Measurements from ENCODE around the gene PPFIA1.
"Not testable (repeated sequence)": the region's sequence is repeated elsewhere in the genome, so short reads cannot be mapped to it uniquely, and the experiment has no call there.

PPFIA1 gene

GRCh38 chr11:70325824-70326223 lies 55.3 kb downstream of the PPFIA1 start:
- no peak for DNase-seq (ENCODE audit: low read depth)

DNA sequence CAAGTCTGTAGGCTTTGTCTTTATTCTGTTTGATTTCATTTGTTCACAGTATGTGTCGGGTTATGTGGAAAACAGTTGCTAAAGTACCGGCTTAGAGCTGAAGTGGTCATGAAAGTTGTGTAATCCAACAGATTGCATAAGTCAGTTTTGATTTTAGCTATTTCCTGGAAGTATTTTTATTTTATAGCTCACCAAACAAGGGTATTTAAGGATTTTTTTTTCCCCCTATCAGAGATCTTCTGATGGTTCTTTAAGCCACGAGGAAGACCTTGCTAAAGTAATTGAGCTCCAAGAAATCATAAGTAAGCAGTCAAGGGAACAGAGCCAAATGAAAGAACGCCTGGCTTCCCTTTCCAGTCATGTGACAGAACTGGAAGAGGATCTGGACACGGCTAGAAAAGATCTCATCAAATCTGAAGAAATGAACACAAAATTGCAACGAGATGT lies 55.9 kb downstream of the PPFIA1 start:
- DNase-seq (ENCODE audit: low read depth): no peak

GRCh38 chr11:70326833-70327232 lies 56.3 kb downstream of the PPFIA1 start:
- DNase-seq (ENCODE audit: low read depth): no peak

DNA sequence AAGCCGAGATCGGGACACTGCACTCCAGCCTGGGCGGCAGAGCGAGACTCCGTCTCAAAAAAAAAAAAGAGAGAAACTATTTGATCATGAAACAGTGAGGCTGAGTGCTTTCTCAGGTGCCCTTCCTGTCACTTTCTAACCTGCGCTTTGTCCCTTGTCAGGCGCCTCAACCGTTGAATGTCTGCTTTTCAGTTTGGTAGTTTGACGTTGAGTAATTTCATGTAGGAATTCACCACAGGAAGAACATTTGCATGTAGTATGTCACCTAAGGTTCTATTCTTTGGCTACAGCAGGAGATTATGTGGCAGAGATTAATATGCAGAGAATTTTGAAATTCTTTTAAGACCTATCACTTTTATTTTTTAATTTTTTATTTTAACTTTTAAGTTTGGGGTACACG lies 57.2 kb downstream of the PPFIA1 start:
- DNase-seq (ENCODE audit: low read depth): no peak

DNA sequence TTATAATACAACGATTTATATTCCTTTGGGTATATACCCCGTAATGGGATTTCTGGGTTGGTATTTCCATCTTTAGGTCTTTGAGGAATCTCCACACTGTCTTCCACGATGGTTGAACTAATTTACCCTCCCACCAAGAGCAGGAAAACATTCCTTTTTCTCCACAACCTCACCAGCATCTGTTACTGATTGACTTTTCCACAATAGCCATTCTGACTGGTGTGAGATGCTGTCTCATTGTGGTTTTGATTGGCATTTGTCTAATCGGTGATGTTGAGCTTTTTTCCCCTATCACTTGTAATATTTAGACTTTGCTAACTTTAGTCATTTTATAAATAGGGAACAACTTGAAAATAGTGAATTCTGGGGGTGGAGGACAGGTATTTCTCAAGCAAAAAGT lies 58.1 kb downstream of the PPFIA1 start:
- no peak for DNase-seq (ENCODE audit: low read depth)

GRCh38 chr11:70331320-70331843 lies 60.9 kb downstream of the PPFIA1 start:
- DNase-seq (ENCODE audit: low read depth): not testable (repeated sequence)

DNA sequence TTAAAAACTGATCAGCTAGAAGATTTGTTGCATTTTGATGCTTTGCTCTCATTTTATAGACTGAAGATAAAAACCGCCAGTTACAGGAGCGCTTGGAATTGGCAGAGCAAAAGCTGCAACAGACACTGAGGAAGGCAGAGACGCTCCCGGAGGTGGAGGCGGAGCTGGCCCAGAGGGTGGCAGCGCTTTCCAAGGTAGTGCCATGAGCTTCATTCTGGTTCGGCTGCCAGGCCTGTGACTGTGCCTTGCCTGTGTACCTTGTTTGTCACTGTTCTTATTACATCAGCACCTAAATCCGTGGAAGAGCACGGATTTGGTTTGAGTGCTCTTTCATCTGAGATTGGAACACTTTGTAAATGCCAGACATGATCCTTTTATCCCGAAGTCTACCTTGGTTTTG lies 61.4 kb downstream of the PPFIA1 start:
- no peak for DNase-seq (ENCODE audit: low read depth)

- no peak for DNase-seq (ENCODE audit: low read depth)
These were observed 62.1 kb downstream of the PPFIA1 start for GRCh38 chr11:70332567-70332966.

- no peak for DNase-seq (ENCODE audit: low read depth)
These were observed 62.8 kb downstream of the PPFIA1 start for GRCh38 chr11:70333261-70333660.

DNA sequence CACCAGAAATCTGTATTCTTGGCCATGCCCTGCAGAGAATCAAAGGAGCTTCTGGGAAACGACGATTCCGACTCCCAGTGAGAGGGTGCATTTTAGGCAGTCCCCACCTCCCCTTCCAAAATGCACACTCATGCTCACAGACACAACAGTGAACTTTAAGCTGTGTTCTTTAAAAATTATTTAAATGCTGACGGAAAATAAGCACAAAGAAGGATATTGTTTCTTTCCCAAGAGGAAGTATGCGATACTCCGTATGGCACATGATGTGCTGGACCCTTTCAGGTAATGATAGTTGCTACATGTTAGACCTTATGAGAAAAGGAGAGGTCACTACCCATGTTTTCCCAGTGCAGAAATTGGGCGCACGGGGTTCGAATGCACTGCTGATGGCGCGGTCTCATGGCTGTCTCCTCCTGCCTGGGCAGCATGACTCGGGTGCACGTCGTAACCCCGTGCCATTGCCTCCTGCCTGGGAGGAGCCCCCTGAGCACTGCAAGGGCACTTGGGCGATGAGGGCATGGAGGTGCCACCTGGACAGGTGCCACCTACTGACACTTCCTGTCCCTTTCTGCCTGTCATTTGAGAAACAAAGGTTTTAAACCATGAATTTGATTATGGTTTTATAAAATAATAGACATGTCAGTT lies 64.0 kb downstream of the PPFIA1 start:
- DNase-seq (ENCODE audit: low read depth): no peak

DNA sequence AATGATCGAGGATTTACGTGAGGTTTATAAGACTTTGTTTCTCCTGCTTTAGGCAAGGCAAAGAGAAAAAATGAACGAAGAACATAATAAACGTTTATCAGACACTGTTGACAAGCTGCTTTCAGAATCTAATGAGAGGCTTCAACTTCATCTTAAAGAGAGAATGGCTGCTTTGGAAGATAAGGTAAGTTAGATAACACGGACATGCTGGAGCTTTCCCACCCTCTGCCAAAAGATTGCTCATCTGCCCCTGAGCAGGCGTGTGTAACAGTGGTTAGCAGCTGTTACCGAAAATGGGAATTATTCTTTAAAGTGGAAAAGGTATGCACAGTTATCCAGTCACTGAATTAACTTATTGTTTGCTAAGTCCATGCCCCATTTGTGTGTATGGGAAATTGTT lies 65.0 kb downstream of the PPFIA1 start:
- no peak for DNase-seq (ENCODE audit: low read depth)

GRCh38 chr11:70338594-70338993 lies 68.1 kb downstream of the PPFIA1 start:
- DNase-seq (ENCODE audit: low read depth): no peak

- DNase-seq (ENCODE audit: low read depth): no peak
These were observed 68.6 kb downstream of the PPFIA1 start for GRCh38 chr11:70339066-70339465.

GRCh38 chr11:70341881-70342429 lies 71.5 kb downstream of the PPFIA1 start:
- DNase-seq (ENCODE audit: low read depth): no peak

DNA sequence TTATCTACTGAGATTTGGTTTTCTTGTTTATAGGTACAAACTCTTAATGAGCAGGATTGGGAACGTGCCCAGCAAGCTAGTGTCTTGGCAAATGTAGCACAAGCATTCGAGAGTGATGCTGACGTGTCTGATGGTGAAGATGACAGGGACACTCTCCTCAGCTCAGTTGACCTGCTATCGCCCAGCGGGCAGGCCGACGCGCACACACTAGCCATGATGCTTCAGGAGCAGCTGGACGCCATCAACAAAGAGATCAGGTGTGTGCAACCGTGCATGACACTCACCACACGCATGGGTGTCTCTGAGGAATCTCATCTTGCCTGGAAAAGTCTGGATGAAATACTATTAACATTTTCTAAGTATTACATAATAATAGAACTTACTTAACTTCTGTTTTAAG lies 73.1 kb downstream of the PPFIA1 start:
- DNase-seq (ENCODE audit: low read depth): no peak

DNA sequence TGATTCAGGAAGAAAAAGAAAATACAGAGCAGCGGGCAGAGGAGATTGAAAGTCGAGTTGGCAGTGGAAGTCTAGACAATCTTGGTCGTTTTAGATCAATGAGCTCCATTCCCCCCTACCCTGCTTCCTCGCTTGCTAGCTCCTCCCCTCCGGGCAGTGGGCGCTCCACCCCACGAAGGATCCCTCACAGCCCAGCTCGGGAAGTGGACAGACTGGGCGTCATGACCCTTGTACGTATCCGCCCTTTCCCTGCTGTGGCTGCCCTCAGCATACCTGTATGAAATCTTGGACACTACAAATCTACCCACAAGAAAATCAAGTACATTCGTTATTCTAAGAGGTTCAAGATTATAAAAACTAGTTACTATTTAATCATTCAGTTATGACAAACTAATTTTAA lies 77.7 kb downstream of the PPFIA1 start:
- DNase-seq (ENCODE audit: low read depth): no peak

GRCh38 chr11:70348608-70349007 lies 78.1 kb downstream of the PPFIA1 start:
- DNase-seq (ENCODE audit: low read depth): no peak

DNA sequence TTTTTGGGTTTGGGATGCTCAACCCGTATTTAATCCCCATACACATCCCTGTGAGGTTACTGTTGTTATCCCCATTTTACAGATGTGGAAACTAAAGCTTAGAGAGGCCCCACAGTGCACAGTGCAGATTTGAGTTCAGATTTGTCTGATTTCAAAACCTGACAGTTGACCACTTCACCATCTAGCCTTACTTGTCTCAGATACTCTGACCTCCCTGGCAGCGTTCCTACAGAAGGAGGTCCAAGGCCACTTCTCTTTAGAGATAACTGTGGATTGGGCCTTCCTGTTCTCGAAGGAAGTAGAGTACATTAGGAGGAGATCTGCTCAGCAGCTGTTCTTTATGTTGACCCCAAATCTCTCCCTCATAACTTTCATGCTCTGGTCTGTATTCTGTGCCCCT lies 81.2 kb downstream of the PPFIA1 start:
- no peak for DNase-seq (ENCODE audit: low read depth)

GRCh38 chr11:70352100-70352499 lies 81.6 kb downstream of the PPFIA1 start:
- DNase-seq (ENCODE audit: low read depth): no peak

DNA sequence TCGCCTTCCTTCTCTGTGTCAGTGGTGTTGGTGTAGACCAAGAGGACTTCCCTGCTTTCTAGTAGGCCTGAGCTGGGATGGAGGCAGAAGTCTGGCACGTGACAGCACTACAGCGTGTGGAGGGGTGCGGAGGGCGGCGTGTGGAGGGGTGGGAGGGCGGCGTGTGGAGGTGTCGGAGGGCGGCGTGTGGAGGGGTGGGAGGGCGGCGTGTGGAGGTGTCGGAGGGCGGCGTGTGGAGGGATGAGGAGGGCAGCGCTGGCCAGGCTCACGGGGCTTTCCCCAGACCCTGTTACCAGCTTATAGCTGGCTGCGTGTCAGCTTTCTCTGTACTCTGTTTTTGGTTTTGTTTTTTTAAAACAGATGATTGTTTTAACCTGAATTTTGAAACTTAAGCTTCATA lies 82.1 kb downstream of the PPFIA1 start:
- DNase-seq (ENCODE audit: low read depth): no peak

DNA sequence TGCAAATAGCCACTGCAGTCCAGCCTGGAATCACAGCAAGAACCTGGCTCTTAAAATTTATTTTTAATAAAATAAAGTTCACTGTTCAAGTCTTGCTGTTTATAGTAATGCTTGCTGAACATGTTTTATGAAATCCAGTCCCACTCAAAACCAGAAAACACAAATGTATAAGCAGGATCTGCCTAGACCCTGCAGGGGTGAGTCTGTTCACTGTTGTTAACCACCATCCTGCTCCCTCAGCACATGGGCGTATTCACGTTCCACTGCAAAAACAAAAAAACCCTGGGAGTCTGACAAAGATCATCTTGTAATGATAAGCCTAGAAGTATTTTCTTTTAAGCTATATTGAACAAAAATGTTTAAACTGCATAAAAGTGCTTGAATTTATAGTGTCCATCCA lies 82.8 kb downstream of the PPFIA1 start:
- no peak for DNase-seq (ENCODE audit: low read depth)

DNA sequence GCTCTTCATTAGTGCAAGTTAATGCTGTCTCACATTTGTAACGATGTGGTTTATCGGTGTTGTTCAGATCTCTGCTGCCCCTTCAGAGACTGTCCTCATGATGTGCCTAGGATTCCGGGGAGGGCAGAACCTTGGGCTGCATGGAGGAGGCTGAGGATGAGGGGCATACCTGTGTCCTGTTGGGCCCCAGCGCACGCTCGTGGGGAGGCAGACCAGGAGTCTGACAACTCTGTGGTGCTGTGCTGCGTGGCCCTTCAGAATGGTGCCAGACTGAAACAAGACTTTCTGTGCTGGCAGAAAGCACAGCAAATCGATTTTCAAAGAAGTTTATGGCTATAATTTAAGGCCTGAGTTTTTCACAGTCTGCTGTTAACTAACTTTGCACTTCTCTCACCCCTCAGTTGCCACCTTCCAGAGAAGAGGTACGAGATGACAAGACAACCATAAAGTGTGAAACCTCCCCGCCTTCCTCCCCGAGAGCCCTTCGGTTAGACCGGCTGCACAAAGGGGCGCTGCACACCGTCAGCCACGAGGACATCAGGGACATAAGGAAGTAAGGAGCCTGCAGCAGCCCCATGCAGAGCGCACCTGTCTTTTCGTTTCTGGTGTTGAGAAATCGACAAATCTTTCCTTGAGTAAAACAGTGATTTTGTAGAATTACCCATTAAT lies 83.5 kb downstream of the PPFIA1 start:
- DNase-seq (ENCODE audit: low read depth): no peak

GRCh38 chr11:70354629-70355028 lies 84.1 kb downstream of the PPFIA1 start:
- no peak for DNase-seq (ENCODE audit: low read depth)

- no peak for DNase-seq (ENCODE audit: low read depth)
These were observed 88.3 kb downstream of the PPFIA1 start for GRCh38 chr11:70358753-70359152.
